IPS-18c (cell line): Measurements from ENCODE around the gene KRTAP10-8.
"Not testable (repeated sequence)": the region's sequence is repeated elsewhere in the genome, so short reads cannot be mapped to it uniquely, and the experiment has no call there.

Source experiments
- H3K4me3 ChIP-seq: 2 replicates; pipeline ENCODE4 v1.7.0; 2013; ENCODE audit warnings: low read depth, mild to moderate bottlenecking, low read length, moderate library complexity; ENCODE audit not compliant: insufficient read depth
- H3K9me3 ChIP-seq: one replicate; pipeline ENCODE4 v1.6.1; 2013; ENCODE audit warnings: mild to moderate bottlenecking, low read length, moderate library complexity; ENCODE audit not compliant: control insufficient read depth, insufficient read depth

KRTAP10-8 gene

GRCh38 chr21:44609193-44609592 lies 2.7 kb upstream of the KRTAP10-8 start:
- Histone ChIP-seq H3K9me3 (peaks cover 6% of the 10 kb centered on the region), H3K4me3 (no peak overlapping the region)

- not testable (repeated sequence) for H3K9me3 ChIP-seq, H3K4me3 ChIP-seq
Observed at GRCh38 chr21:44610157-44610843, 1.6 kb upstream of the KRTAP10-8 start.

GRCh38 chr21:44611551-44611950 lies 328 bp upstream of the KRTAP10-8 start:
- H3K4me3 ChIP-seq: no peak overlapping the region

GRCh38 chr21:44612669-44613229 lies 870 bp downstream of the KRTAP10-8 start:
- peaks cover 6% of the 10 kb centered on the region for H3K9me3 ChIP-seq
- H3K4me3 ChIP-seq: no peak overlapping the region

More at GRCh38 chr21:44611551-44611950, 328 bp upstream of the KRTAP10-8 start:
- peaks cover 6% of the 10 kb centered on the region for H3K9me3 ChIP-seq

- no peak overlapping the region for H3K4me3 ChIP-seq
- peaks cover 6% of the 10 kb centered on the region for H3K9me3 ChIP-seq
Observed at GRCh38 chr21:44613386-44614155, 1.7 kb downstream of the KRTAP10-8 start.

- H3K9me3 ChIP-seq: peaks cover 6% of the 10 kb centered on the region
- no peak overlapping the region for H3K4me3 ChIP-seq
Observed at GRCh38 chr21:44614161-44614631, 2.3 kb downstream of the KRTAP10-8 start.

GRCh38 chr21:44614961-44615391 lies 3.1 kb downstream of the KRTAP10-8 start:
- Histone ChIP-seq H3K9me3 (peaks cover 6% of the 10 kb centered on the region), H3K4me3 (no peak overlapping the region)

GRCh38 chr21:44615466-44615865 lies 3.6 kb downstream of the KRTAP10-8 start:
- no peak overlapping the region for H3K4me3 ChIP-seq
- H3K9me3 ChIP-seq: peaks cover 5% of the 10 kb centered on the region

- Histone ChIP-seq H3K9me3 (no peaks in the 10 kb centered on the region), H3K4me3 (no peak overlapping the region)
Observed at GRCh38 chr21:44615911-44616590, 4.2 kb downstream of the KRTAP10-8 start.

GRCh38 chr21:44616591-44616926 lies 4.7 kb downstream of the KRTAP10-8 start:
- Histone ChIP-seq H3K4me3 (no peak overlapping the region), H3K9me3 (no peaks in the 10 kb centered on the region)

GRCh38 chr21:44617071-44617501 lies 5.2 kb downstream of the KRTAP10-8 start:
- peaks cover 3% of the 10 kb centered on the region for H3K9me3 ChIP-seq
- H3K4me3 ChIP-seq: no peak overlapping the region

GRCh38 chr21:44618504-44618903 lies 6.6 kb downstream of the KRTAP10-8 start:
- Histone ChIP-seq H3K4me3 (no peak overlapping the region), H3K9me3 (peaks cover 7% of the 10 kb centered on the region)

GRCh38 chr21:44618909-44619308 lies 7.0 kb downstream of the KRTAP10-8 start:
- H3K9me3 ChIP-seq: peaks cover 7% of the 10 kb centered on the region
- H3K4me3 ChIP-seq: no peak overlapping the region

GRCh38 chr21:44619886-44620285 lies 8.0 kb downstream of the KRTAP10-8 start:
- H3K4me3 ChIP-seq: no peak overlapping the region
- H3K9me3 ChIP-seq: peaks cover 7% of the 10 kb centered on the region

GRCh38 chr21:44623575-44623974 lies 11.7 kb downstream of the KRTAP10-8 start:
- Histone ChIP-seq H3K4me3 (no peak overlapping the region), H3K9me3 (peaks cover 7% of the 10 kb centered on the region)

GRCh38 chr21:44625756-44626155 lies 13.9 kb downstream of the KRTAP10-8 start:
- Histone ChIP-seq H3K9me3 (peaks cover 9% of the 10 kb centered on the region), H3K4me3 (no peak overlapping the region)

GRCh38 chr21:44626262-44626661 lies 14.4 kb downstream of the KRTAP10-8 start:
- Histone ChIP-seq H3K9me3 (peaks cover 9% of the 10 kb centered on the region), H3K4me3 (no peak overlapping the region)
